GM21360 (cell line): Measurements from ENCODE around the gene CACNA1B.
"Not testable (repeated sequence)": the region's sequence is repeated elsewhere in the genome, so short reads cannot be mapped to it uniquely, and the experiment has no call there.

Source experiments
- ATAC-seq: cut with Tn5 transposase; IDR thresholded peaks from one replicate; pipeline ENCODE4 v1.9.1; 2021; ENCODE audit warnings: mild to moderate bottlenecking, moderate library complexity; ENCODE audit not compliant: unreplicated experiment

CACNA1B gene

GRCh38 chr9:137865581-137866145, 11.9 kb upstream of the CACNA1B start:
- ATAC-seq = no peak

- no peak for ATAC-seq
Observed at GRCh38 chr9:137866226-137867141, 11.1 kb upstream of the CACNA1B start.

GRCh38 chr9:137870432-137870831, 7.2 kb upstream of the CACNA1B start:
- ATAC-seq = no peak

GRCh38 chr9:137872296-137872695, 5.3 kb upstream of the CACNA1B start:
- ATAC-seq = no peak

GRCh38 chr9:137873408-137873807, 4.2 kb upstream of the CACNA1B start:
- ATAC-seq = no peak

- no peak for ATAC-seq
Observed at GRCh38 chr9:137873858-137874362, 3.7 kb upstream of the CACNA1B start.

GRCh38 chr9:137875354-137875753, 2.2 kb upstream of the CACNA1B start:
- ATAC-seq = no peak

GRCh38 chr9:137875846-137876245, 1.7 kb upstream of the CACNA1B start:
- ATAC-seq = no peak

GRCh38 chr9:137876269-137876668, 1.3 kb upstream of the CACNA1B start:
- no peak for ATAC-seq

GRCh38 chr9:137876781-137877386, 698 bp upstream of the CACNA1B start:
- no peak for ATAC-seq

- ATAC-seq = no peak
Observed at GRCh38 chr9:137878146-137878941, 762 bp downstream of the CACNA1B start.

- ATAC-seq = no peak
Observed at GRCh38 chr9:137879052-137879451, 1.5 kb downstream of the CACNA1B start.

- ATAC-seq = no peak
Observed at GRCh38 chr9:137879566-137880150, 2.1 kb downstream of the CACNA1B start.

GRCh38 chr9:137880160-137880975, 2.8 kb downstream of the CACNA1B start:
- ATAC-seq = no peak

- no peak for ATAC-seq
Observed at GRCh38 chr9:137880976-137881530, 3.5 kb downstream of the CACNA1B start.

GRCh38 chr9:137881591-137882505, 4.3 kb downstream of the CACNA1B start:
- ATAC-seq = no peak

- ATAC-seq = no peak
Observed at GRCh38 chr9:137882506-137882821, 4.9 kb downstream of the CACNA1B start.

- not testable (repeated sequence) for ATAC-seq
Observed at GRCh38 chr9:137883977-137884376, 6.4 kb downstream of the CACNA1B start.
